ENCODE results near the gene KIF1C.

KIF1C gene

GRCh38 chr17:5020502-5021023, 22.8 kb downstream of the KIF1C start:
- no peaks in the 10 kb centered on the region for H3K27me3 ChIP-seq (ENCODE audit: insufficient read depth, poor library complexity, severe bottlenecking)
- H3K4me3 ChIP-seq (replicated peaks; ENCODE audit: insufficient read depth, low read length), result no peak overlapping the region
- no peak for DNase-seq (ENCODE audit: low read depth in 1 of 2, low spot score in 1 of 2)
- TF ChIP-seq, protein P1, sequence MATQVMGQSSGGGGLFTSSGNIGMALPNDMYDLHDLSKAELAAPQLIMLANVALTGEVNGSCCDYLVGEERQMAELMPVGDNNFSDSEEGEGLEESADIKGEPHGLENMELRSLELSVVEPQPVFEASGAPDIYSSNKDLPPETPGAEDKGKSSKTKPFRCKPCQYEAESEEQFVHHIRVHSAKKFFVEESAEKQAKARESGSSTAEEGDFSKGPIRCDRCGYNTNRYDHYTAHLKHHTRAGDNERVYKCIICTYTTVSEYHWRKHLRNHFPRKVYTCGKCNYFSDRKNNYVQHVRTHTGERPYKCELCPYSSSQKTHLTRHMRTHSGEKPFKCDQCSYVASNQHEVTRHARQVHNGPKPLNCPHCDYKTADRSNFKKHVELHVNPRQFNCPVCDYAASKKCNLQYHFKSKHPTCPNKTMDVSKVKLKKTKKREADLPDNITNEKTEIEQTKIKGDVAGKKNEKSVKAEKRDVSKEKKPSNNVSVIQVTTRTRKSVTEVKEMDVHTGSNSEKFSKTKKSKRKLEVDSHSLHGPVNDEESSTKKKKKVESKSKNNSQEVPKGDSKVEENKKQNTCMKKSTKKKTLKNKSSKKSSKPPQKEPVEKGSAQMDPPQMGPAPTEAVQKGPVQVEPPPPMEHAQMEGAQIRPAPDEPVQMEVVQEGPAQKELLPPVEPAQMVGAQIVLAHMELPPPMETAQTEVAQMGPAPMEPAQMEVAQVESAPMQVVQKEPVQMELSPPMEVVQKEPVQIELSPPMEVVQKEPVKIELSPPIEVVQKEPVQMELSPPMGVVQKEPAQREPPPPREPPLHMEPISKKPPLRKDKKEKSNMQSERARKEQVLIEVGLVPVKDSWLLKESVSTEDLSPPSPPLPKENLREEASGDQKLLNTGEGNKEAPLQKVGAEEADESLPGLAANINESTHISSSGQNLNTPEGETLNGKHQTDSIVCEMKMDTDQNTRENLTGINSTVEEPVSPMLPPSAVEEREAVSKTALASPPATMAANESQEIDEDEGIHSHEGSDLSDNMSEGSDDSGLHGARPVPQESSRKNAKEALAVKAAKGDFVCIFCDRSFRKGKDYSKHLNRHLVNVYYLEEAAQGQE (IDR thresholded peaks at IDR 0.05; ENCODE audit: insufficient replicate concordance, low read depth), result no peak
- TF ChIP-seq GABPA (IDR thresholded peaks at IDR 0.05; ENCODE audit: low read depth) (no peak), POLR2AphosphoS5 (IDR thresholded peaks at IDR 0.05; ENCODE audit: low read depth) (no peak), SPI1 (IDR thresholded peaks at IDR 0.05; ENCODE audit: borderline replicate concordance, low read depth) (no peak)
- TF ChIP-seq, protein P2, sequence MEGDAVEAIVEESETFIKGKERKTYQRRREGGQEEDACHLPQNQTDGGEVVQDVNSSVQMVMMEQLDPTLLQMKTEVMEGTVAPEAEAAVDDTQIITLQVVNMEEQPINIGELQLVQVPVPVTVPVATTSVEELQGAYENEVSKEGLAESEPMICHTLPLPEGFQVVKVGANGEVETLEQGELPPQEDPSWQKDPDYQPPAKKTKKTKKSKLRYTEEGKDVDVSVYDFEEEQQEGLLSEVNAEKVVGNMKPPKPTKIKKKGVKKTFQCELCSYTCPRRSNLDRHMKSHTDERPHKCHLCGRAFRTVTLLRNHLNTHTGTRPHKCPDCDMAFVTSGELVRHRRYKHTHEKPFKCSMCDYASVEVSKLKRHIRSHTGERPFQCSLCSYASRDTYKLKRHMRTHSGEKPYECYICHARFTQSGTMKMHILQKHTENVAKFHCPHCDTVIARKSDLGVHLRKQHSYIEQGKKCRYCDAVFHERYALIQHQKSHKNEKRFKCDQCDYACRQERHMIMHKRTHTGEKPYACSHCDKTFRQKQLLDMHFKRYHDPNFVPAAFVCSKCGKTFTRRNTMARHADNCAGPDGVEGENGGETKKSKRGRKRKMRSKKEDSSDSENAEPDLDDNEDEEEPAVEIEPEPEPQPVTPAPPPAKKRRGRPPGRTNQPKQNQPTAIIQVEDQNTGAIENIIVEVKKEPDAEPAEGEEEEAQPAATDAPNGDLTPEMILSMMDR (IDR thresholded peaks at IDR 0.05; ENCODE audit: insufficient read depth, low read length), result no peak
- no peak overlapping the region for H3K27ac ChIP-seq (replicated peaks)

DNA sequence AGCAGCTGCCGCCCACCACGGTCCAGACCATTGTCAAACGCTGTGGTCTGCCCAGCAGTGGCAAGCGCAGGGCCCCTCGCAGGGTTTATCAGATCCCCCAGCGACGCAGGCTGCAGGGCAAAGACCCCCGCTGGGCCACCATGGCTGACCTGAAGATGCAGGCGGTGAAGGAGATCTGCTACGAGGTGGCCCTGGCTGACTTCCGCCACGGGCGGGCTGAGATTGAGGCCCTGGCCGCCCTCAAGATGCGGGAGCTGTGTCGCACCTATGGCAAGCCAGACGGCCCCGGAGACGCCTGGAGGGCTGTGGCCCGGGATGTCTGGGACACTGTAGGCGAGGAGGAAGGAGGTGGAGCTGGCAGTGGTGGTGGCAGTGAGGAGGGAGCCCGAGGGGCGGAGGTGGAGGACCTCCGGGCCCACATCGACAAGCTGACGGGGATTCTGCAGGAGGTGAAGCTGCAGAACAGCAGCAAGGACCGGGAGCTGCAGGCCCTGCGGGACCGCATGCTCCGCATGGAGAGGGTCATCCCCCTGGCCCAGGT, 24.5 kb downstream of the KIF1C start:
- TF ChIP-seq, protein P1 (IDR thresholded peaks at IDR 0.05; ENCODE audit: insufficient replicate concordance, low read depth), result no peak
- TF ChIP-seq SPI1 (IDR thresholded peaks at IDR 0.05; ENCODE audit: borderline replicate concordance, low read depth) (no peak), POLR2AphosphoS5 (IDR thresholded peaks at IDR 0.05; ENCODE audit: low read depth) (no peak), GABPA (IDR thresholded peaks at IDR 0.05; ENCODE audit: low read depth) (no peak)
- TF ChIP-seq, protein P2 (IDR thresholded peaks at IDR 0.05; ENCODE audit: insufficient read depth, low read length), result no peak
- Histone ChIP-seq H3K27ac (replicated peaks) (no peak overlapping the region), H3K27me3 (ENCODE audit: insufficient read depth, poor library complexity, severe bottlenecking) (no peaks in the 10 kb centered on the region), H3K4me3 (replicated peaks; ENCODE audit: insufficient read depth, low read length) (no peak overlapping the region)
- DNase-seq (ENCODE audit: low read depth in 1 of 2, low spot score in 1 of 2), result no peak

DNA sequence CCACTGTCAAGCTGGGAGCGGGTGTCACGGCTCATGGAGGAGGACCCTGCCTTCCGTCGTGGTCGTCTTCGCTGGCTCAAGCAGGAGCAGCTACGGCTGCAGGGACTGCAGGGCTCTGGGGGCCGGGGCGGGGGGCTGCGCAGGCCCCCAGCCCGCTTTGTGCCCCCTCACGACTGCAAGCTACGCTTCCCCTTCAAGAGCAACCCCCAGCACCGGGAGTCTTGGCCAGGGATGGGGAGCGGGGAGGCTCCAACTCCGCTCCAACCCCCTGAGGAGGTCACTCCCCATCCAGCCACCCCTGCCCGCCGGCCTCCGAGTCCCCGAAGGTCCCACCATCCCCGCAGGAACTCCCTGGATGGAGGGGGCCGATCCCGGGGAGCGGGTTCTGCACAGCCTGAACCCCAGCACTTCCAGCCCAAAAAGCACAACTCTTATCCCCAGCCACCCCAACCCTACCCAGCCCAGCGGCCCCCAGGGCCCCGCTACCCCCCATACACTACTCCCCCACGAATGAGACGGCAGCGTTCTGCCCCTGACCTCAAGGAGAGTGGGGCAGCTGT, 25.9 kb downstream of the KIF1C start:
- Histone ChIP-seq H3K27ac (replicated peaks) (no peak overlapping the region), H3K4me3 (replicated peaks; ENCODE audit: insufficient read depth, low read length) (no peak overlapping the region), H3K27me3 (ENCODE audit: insufficient read depth, poor library complexity, severe bottlenecking) (no peaks in the 10 kb centered on the region)
- TF ChIP-seq, protein P1 (IDR thresholded peaks at IDR 0.05; ENCODE audit: insufficient replicate concordance, low read depth), result no peak
- TF ChIP-seq SPI1 (IDR thresholded peaks at IDR 0.05; ENCODE audit: borderline replicate concordance, low read depth), result no peak
- TF ChIP-seq, protein P2 (IDR thresholded peaks at IDR 0.05; ENCODE audit: insufficient read depth, low read length), result no peak
- no peak for TF ChIP-seq POLR2AphosphoS5 (IDR thresholded peaks at IDR 0.05; ENCODE audit: low read depth)
- no peak for TF ChIP-seq GABPA (IDR thresholded peaks at IDR 0.05; ENCODE audit: low read depth)
- no peak for DNase-seq (ENCODE audit: low read depth in 1 of 2, low spot score in 1 of 2)

All from HL-60 (cell line).